OCI-LY3 (cell line): ENCODE data around the gene FRMD3.

ENCODE experiments used
- CTCF ChIP-seq: fragments of 200-600, 300-600 bp; sonication (generic); IDR thresholded peaks from 2 replicates; pipeline ENCODE4 v1.5.1; 2014; ENCODE audit warnings: antibody characterized with exemption, low read length, low read depth
- EZH2phosphoT487 ChIP-seq: fragments of 200-600 bp; shearing (Covaris generic); IDR thresholded peaks from 2 replicates; pipeline ENCODE4 v1.6.1; 2018; ENCODE audit warnings: antibody characterized with exemption, mixed run types, low read depth

GRCh38 chr9:83441390-83441789 lies 96.8 kb downstream of the FRMD3 start:
- no peak for TF ChIP-seq CTCF
- no peak for TF ChIP-seq EZH2phosphoT487
